Measurements from ENCODE around the gene FGF8.

GRCh38 chr10:101780187-101780817 lies 4.4 kb upstream of the FGF8 start:
- TF ChIP-seq CTCF (IDR thresholded peaks at IDR 0.05) (no peak; the same call in 1 of the 2 replicates), REST (IDR thresholded peaks at IDR 0.05; ENCODE audit: insufficient read depth in 1 of 2, low read depth in 2 of 2, low read length in 1 of 2) (no peak), POLR2AphosphoS5 (IDR thresholded peaks at IDR 0.05; ENCODE audit: low read depth, low read length) (no peak; the same call in 1 of the 2 replicates), SIN3A (IDR thresholded peaks at IDR 0.05; ENCODE audit: borderline replicate concordance, insufficient read depth, low read depth, low read length) (no peak), TCF7L2 (IDR thresholded peaks at IDR 0.05; ENCODE audit: low read depth, low read length) (no peak)
